Adrenal gland (tissue), 12 donors: Measurements from ENCODE around the gene TUBB4A. TPM values are rescaled to one million over a fixed set of nuclear protein-coding genes. Genes with fewer than 3 reads are reported as not detected.

Experiments
- DNase-seq, 7 donors: peaks; one replicate each; pipeline ENCODE4 v3.0.0-alpha.2; 2019 to 2020
- H3K27ac ChIP-seq, 5 donors: fragments of 200-600 bp; sonication (generic) in 4 of 5; 1 replicate in 3 of 5; 2 replicates in 2 of 5; pipeline versions ENCODE4 v1.5.1 to v1.8.0; 2016 to 2020; ENCODE audit warnings: mild to moderate bottlenecking in 1 of 5
- H3K27me3 ChIP-seq: fragments of 200-600 bp; 2 replicates; pipeline ENCODE4 v1.8.0; 2021
- H3K36me3 ChIP-seq, 2 donors: fragments of 200-600 bp; replicated peaks in 1 of 2; 1 replicate in 1 of 2; 2 replicates in 1 of 2; pipeline versions ENCODE4 v1.5.1 to v1.8.0; 2018 to 2022
- H3K4me1 ChIP-seq, 2 donors: fragments of 200-600 bp; replicated peaks in 1 of 2; 1 replicate in 1 of 2; 2 replicates in 1 of 2; pipeline versions ENCODE4 v1.5.1 to v1.8.0; 2018 to 2021
- H3K4me3 ChIP-seq, 4 donors: fragments of 200-600 bp; sonication (generic) in 3 of 4; one replicate each; pipeline ENCODE4 v1.5.1; 2016 to 2018
- H3K9me3 ChIP-seq, 3 donors: fragments of 200-600 bp; sonication (generic) in 1 of 3; replicated peaks in 1 of 3; 1 replicate in 2 of 3; 2 replicates in 1 of 3; pipeline versions ENCODE4 v1.5.1 to v1.8.0; 2016 to 2021
- POLR2A ChIP-seq, 2 donors: fragments of 450-650 bp; IDR thresholded peaks; one replicate each; pipeline ENCODE4 v1.6.1; 2017; ENCODE audit warnings: antibody characterized with exemption in 2 of 2, mild to moderate bottlenecking in 2 of 2, moderate library complexity in 1 of 2
- WGBS, 4 donors: extraction: QIAGEN DNeasy Blood & Tissue Kit in 2 of 4; methylation state at CpG; one replicate each; pipeline versions ENCODE4 v1.1.5 to v1.1.7; 2013 to 2017; 5-methylcytosine and 5-hydroxymethylcytosine counted together
- intact Hi-C, 2 donors: fragments of 100-400 bp; cut with DNase I; formaldehyde crosslinking; loops; one replicate each; pipeline versions ENCODE4 v1.14.1 to v1.15.0; 2022 to 2023
- polyA plus RNA-seq, 3 donors: library from polyadenylated mRNA; stranded (reverse); fragments of 200-250 nt in 2 of 3; fragments of 350-450 nt in 1 of 3; fragmentation: Illumina TruSeq in 1 of 3; extraction: RNeasy Lipid Tissue Mini Kit (QIAGEN cat#74804) in 1 of 3; gene quantifications; one replicate each; pipeline ENCODE4 v1.2.3, GENCODE V29; 2013 to 2014
- total RNA-seq, 9 donors: library from RNA; depleted of rRNA in 4 of 9; stranded (reverse); fragments of >200 nt in 4 of 9; fragments of 120-200 nt in 1 of 9; fragmentation: NEBNext Ultra II Directional in 1 of 9; extraction: Animal tissue kit (Norgen Biotek cat#: 25700) in 1 of 9; gene quantifications; one replicate each; pipeline versions ENCODE4 v1.1.0 to v1.2.4, GENCODE V29; 2013 to 2023
- TF ChIP-seq, protein P1 (sequence below), 6 experiments: fragments of 450-650 bp in 4 of 6; fragments of 200-600 bp in 2 of 6; sonication (generic) in 1 of 6; IDR thresholded peaks; 1 replicate in 5 of 6; 2 replicates in 1 of 6; pipeline versions ENCODE4 v1.5.1 to v1.8.0; 2016 to 2021; ENCODE audit warnings: antibody characterized with exemption in 6 of 6, mild to moderate bottlenecking in 2 of 6, moderate library complexity in 1 of 6
- donor health status: healthy with polysubstance abuse.
- donor health status: Bipolar disorder and iron deficiency.
- donor health status: DM: yes; HTN: yes; CAD: no.
- donor health status: DM: no; HTN: no; CAD: no.
- donor health status: DM: no; HTN: no; CAD: no.
- donor health status: DM: yes; HTN: yes; CAD: no.

TUBB4A gene
- total and polyA plus RNA-seq, 12 donors = 50.4 to 752 (median 138) TPM

DNA sequence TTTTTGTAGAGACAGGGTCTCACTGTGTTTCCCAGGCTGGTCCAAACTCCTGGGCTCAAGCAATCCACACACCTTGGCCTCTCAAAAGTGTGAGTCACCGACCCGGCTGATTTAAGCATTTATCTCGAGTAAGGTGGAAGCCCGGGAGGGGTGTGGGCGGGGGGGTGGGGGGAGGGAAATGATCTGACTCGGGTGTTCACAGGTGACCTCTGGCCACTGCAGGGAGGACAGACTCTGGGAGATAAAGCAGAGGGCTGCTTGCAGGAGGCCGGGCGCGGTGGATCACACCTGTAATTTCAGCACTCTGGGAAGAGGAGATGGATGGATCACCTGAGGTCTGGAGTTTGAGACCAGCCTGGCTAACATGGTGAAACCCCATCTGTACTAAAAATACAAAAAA, 28.5 kb downstream of the TUBB4A start:
- no peaks in the 10 kb centered on the region for H3K36me3 ChIP-seq

DNA sequence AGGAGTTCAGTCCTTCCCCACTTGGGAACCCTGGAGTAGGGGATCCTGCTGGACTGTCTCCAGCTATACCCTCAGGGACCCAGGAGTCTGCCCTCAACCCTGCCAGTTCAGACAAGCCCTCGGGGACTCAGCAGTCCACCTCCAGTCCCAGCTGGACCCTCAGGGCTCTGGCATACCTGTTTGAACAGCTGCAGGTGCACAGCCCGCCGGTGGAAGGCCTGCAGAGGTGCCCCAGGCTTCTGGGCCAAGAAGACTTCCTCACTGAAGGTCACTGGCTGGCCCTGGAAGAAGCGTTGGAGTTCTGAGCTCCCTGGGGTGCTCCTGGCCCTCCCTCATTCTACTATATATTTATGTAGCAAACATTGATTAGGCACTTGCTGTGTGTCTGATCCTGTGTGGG, 29.4 kb downstream of the TUBB4A start:
- H3K4me1 ChIP-seq = peaks cover 3 to 17% of the 10 kb centered on the region in 2 donors

More for the DNA sequence above, 28.5 kb downstream of the TUBB4A start:
- H3K4me3 ChIP-seq = no peak overlapping the region
- no peak for DNase-seq
- H3K4me1 ChIP-seq = peaks cover 3 to 17% of the 10 kb centered on the region in 2 donors
- H3K27ac ChIP-seq = no peak overlapping the region
- 54 to 84% (median 59%) methylated on average over 8 to 9 of the region's 9 CpGs for WGBS, 4 donors
- no peaks in the 10 kb centered on the region for H3K27me3 ChIP-seq
- intact Hi-C loops = no loop called here
- TF ChIP-seq, protein P1, sequence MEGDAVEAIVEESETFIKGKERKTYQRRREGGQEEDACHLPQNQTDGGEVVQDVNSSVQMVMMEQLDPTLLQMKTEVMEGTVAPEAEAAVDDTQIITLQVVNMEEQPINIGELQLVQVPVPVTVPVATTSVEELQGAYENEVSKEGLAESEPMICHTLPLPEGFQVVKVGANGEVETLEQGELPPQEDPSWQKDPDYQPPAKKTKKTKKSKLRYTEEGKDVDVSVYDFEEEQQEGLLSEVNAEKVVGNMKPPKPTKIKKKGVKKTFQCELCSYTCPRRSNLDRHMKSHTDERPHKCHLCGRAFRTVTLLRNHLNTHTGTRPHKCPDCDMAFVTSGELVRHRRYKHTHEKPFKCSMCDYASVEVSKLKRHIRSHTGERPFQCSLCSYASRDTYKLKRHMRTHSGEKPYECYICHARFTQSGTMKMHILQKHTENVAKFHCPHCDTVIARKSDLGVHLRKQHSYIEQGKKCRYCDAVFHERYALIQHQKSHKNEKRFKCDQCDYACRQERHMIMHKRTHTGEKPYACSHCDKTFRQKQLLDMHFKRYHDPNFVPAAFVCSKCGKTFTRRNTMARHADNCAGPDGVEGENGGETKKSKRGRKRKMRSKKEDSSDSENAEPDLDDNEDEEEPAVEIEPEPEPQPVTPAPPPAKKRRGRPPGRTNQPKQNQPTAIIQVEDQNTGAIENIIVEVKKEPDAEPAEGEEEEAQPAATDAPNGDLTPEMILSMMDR (IDR thresholded peaks at IDR 0.05) = no peak
- TF ChIP-seq POLR2A (IDR thresholded peaks at IDR 0.05) = no peak
- H3K9me3 ChIP-seq = no peaks in the 10 kb centered on the region

GRCh38 chr19:6471076-6471475, 31.0 kb downstream of the TUBB4A start:
- intact Hi-C loops = no loop called here
- no peaks in the 10 kb centered on the region for H3K9me3 ChIP-seq
- H3K27ac ChIP-seq = no peak overlapping the region
- TF ChIP-seq, protein P1 (IDR thresholded peaks at IDR 0.05) = no peak
- no peak for TF ChIP-seq POLR2A (IDR thresholded peaks at IDR 0.05)
- 81 to 96% (median 87%) methylated on average over 10 to 14 of the region's 14 CpGs for WGBS, 4 donors
- DNase-seq = no peak
- no peaks in the 10 kb centered on the region for H3K36me3 ChIP-seq
- H3K4me3 ChIP-seq = no peak overlapping the region
- H3K4me1 ChIP-seq = peaks cover 3 to 11% of the 10 kb centered on the region in 2 donors
- H3K27me3 ChIP-seq = no peaks in the 10 kb centered on the region

More for the DNA sequence above, 29.4 kb downstream of the TUBB4A start:
- Histone ChIP-seq H3K9me3 (no peaks in the 10 kb centered on the region), H3K36me3 (no peaks in the 10 kb centered on the region), H3K27me3 (no peaks in the 10 kb centered on the region), H3K27ac (no peak overlapping the region), H3K4me3 (no peak overlapping the region)
- WGBS, 4 donors = 14 to 72% (median 63%) methylated on average over 1 to 4 of the region's 4 CpGs
- DNase-seq = no peak
- intact Hi-C loops = no loop called here
- TF ChIP-seq, protein P1 (IDR thresholded peaks at IDR 0.05) = no peak
- no peak for TF ChIP-seq POLR2A (IDR thresholded peaks at IDR 0.05)

DNA sequence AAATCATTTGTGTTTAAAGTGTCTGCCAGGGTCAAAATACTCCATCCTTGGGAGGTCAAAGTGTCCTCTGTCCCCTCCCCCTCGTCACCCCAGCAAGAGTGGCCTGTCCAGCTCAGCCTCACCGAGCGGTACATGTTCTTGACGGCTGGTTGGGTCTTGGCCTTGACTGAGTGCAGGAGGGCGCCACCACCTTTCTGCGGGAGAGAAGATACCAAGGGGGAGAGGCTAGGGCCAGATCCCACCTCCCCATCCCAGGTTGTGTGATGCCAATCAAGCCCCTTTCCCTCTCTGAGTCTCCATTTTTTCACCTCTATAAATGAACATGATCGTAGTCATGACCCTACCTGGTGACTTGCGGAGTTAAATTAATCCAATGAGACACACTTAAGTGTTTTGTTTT, 31.9 kb downstream of the TUBB4A start:
- H3K36me3 ChIP-seq = no peaks in the 10 kb centered on the region
- H3K9me3 ChIP-seq = no peaks in the 10 kb centered on the region
- intact Hi-C loops = no loop called here
- H3K27ac ChIP-seq = no peak overlapping the region
- no peak overlapping the region for H3K4me3 ChIP-seq
- no peak for TF ChIP-seq POLR2A (IDR thresholded peaks at IDR 0.05)
- TF ChIP-seq, protein P1 (IDR thresholded peaks at IDR 0.05) = no peak
- DNase-seq = no peak
- 46 to 52% (median 49%) methylated on average over 8 of the region's 8 CpGs for WGBS, 4 donors
- H3K4me1 ChIP-seq = peaks cover 0 to 2% of the 10 kb centered on the region in 2 donors
- no peaks in the 10 kb centered on the region for H3K27me3 ChIP-seq
